HG02840 (cell line): Measurements from ENCODE around the gene HAVCR2.
"Not testable (repeated sequence)": the region's sequence is repeated elsewhere in the genome, so short reads cannot be mapped to it uniquely, and the experiment has no call there.

Experiments
- ATAC-seq: cut with Tn5 transposase; IDR thresholded peaks from one replicate; pipeline ENCODE4 v1.9.1; 2021; ENCODE audit warnings: mild to moderate bottlenecking, moderate library complexity, moderate number of reproducible peaks; ENCODE audit not compliant: unreplicated experiment, low FRiP score

HAVCR2 gene

DNA sequence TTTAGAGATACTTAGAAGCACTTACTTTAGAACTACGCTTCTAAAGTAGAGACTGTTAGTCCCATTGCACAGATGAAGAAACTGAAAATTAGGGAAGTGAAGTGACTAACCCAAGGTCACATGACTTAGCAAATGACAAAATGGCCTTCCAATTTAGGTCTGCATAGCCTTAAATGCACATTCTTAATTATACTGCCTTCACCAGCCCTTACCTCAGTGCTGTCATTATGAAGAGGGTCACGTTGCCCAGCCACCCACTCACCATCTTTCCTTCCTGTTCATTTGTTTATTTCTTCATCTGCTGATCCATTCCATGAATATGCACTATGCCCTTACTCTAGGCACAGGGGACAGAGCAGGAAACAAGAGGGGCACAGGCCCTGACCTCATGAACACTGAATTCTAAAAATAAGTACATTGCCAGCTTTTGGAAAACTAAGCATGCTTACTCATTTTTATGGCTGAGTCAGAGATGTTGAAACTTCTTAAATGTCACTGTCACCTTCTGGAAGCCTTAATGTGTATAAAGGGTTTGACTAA lies 8.6 kb downstream of the HAVCR2 start:
- ATAC-seq, result no peak

DNA sequence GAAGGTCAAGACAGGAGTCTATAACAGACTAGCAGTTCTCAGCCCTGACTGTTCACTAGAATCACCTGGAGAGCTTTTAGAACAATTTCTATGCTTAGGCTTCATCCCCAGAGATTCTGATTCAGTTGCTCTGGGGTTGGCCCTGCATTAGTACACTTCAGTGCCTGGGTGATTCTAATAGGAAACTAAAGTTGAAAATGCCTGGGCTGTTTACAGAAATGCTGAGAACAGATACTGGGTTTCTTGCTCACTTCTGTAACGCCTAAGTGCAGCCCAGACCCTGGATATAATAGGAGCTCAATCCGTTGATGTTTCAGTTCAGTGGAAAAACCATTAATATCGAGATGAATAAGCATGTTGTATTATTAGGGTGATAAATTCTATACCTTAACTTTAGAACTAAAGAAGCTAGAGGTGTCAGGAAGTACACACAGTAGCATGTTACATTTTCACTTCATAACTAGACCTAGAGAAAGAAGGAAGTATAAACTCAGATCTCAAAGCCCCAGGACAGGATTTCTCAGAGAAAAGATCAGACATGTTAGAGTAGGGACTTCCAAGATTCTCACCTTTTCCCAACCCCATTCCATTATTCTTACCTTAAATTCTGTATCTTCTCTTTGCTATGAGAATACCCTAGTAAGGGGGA lies 20.4 kb downstream of the HAVCR2 start:
- ATAC-seq, result no peak

DNA sequence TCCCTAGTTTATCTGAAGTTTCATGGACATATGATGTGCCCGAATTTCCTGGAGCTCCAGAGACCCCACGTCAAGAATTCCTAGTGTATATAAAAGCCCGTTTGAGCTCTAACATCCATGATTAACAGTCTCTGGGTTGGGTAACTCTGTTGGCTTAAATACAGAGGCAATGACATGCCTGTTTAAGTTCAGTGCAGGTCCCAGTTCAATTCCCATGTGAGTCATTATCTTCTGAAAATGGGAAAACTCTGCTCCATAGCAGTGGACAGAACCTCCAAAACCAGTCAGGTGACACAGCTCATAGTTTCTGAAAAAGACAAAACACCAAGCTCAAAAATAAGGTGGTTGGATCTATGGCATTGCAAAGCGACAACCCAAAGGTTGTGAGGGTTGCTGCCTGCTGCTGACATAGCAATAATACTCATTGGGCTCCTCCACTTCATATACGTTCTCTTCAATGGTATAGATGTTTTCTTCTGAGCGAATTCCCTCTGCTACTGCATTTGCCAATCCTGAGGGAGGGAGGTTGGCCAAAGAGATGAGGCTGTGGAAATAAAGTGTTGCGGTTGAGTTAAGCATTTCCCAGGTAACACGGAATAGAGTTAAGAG lies 22.0 kb downstream of the HAVCR2 start:
- no peak for ATAC-seq

DNA sequence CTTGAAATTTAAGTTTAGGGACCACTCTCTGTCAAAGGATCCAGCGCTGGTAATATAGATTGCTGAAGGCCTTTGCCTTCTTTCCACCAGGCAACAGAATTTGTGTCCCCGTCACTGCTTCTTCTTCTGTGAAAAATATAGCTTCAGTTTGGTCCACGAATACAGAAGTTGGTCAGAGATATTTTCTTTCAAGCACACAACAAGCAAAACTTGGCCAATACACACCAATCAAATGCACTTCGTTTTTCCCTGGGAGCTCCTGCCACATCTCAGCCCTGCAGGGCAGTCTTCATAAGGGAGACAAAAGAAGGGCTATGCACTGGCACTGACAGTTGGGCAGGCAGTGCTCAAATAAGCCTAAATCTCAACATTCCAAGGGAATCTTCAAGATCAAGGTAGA lies 22.9 kb downstream of the HAVCR2 start:
- no peak for ATAC-seq

DNA sequence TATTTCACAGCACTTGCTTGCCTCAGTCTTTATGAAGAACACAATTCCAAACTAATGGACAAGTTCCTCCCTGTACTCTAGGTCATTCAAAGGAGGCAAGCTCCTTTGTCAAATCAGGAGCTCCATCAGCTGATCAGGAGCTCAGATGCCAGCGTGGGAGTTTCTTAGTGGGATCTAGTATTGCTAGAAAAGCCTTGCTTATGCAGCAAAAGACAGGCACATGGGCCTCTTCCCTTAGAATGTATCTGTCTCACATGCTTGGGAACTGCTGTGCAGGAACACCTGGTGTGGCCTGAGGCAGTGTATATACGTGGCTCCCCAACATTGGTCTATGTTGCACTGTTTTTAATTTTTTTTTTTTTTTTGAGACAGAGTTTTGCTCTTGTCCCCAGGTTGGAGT lies 28.6 kb downstream of the HAVCR2 start:
- no peak for ATAC-seq

DNA sequence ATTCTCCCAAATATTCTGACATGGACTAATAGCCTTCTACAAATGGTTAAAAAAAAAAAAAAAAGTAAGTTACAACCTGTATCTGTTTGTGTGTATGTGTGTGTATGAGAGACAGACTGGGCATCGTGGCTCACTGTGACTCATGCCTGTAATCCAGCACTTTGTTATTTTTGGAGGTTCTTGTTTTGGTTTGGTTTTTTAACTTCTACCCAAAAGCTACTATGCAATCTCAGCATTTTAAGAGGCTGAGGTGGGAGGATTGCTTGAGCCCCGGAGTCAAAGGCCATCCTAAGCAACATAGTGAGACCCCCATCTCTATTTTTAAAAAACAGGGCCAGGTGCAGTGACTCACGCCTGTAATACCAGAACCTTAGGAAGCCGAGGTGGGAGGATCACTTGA lies 32.3 kb downstream of the HAVCR2 start:
- no peak for ATAC-seq

DNA sequence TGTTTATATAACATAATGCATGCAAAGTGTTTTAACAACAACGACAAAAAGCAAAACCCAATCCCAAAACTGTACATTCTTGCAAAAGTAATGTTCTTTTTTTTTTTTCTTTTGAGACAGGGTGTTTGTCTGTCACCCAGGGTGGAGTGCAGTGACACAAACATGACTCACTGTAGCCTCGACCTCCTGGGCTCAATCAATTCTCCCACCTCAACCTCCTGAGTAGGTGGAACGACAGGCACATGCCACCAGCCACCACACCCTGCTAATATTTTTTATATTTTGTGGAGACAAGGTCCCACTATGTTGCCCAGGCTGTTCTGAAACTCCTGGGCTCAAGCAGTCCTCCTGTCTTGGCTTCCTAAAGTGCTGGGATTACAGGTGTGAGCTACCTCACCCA lies 36.3 kb downstream of the HAVCR2 start:
- ATAC-seq, result no peak

DNA sequence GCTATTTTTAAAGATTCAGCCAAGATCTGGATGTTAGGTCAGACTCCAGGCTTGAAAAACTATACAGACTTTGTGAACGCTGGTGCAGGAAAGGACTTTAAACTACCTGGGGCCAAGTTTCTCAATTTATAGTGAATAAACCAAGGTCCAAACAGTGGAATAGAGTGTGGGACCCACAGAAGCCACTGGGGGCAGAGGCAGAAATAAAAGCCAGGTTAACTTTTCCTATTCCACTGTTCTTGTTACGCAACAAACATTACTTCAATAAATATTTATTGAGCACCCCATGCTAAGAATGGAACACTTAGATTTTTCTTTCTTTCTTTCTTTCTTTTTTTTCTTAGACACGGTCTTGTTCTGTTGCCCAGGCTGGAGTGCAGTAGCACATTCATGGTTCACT lies 38.9 kb downstream of the HAVCR2 start:
- ATAC-seq, result no peak

DNA sequence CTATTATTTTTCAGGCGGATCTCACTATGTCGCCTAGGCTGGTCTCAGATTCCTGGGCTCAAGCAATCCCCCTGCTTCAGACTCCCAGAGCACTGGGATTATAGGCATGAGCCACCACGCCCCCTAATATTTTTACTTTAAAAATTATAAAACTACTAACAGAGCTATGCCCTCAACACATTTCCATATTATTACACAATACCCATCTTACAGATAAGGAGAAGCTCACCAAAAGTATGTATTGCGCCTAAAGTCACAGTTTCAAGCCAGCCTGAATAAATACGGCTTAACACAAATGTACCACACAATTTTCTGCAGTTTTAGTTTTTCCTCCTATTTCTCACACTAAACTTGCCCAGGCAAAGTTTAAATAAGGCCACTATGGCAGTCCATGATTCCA lies 40.1 kb downstream of the HAVCR2 start:
- no peak for ATAC-seq

DNA sequence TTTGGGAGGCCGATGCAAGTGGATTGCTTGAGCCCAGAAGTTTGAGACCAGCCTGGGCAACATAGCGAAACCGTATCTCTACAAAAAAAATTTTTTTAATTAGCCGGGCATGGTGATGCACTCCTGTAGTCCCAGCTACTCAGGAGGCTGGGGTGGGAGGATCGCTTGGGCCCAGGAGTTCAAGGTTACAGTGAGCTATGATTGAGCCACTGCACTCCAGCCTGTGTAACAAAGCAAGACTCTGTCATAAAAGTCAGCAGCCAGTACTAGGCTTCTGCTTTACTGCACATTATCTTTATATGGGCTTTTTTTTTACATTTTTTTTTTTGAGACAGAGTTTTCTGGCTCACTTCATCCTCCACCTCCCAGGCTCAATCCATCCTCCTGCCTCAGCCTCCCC lies 40.5 kb downstream of the HAVCR2 start:
- no peak for ATAC-seq

DNA sequence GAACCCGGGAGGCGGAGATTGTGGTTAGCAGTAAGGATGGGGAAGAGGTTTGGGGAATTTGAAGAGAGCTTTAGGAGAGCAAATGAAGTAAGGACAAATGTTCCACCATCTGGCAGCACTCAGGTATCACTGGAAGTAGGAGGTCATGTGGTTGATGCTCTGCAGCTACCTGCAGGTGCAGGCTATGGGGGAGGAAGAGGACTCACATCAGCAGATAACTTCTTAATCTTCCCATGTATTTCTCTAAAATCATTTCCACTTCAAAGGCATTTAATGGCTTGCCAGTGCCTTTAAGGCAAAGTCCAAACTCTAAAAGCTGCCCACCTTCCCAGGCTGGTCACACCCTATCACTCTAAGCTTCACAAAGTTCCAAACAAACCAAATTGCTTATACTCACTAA lies 41.8 kb downstream of the HAVCR2 start:
- ATAC-seq, result no peak

DNA sequence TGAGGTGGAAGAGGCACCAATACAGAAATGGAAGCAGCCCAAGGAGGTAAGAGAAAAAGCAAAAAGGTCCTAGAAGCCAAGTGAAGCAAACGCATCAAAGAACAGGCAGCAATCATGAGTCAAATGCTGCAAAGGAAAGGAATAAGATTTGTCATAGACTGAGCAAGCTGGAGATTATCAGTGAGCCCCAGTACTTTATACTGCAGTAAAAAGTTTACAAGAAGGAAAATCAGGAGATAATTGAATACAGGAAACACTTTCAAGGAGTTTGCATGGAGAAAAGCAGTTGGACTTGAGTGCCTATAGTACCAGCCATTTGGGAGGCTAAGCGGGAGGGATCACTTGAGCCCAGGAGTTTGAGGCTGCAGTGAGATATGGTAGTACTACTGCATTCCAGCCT lies 42.8 kb downstream of the HAVCR2 start:
- ATAC-seq, result no peak

DNA sequence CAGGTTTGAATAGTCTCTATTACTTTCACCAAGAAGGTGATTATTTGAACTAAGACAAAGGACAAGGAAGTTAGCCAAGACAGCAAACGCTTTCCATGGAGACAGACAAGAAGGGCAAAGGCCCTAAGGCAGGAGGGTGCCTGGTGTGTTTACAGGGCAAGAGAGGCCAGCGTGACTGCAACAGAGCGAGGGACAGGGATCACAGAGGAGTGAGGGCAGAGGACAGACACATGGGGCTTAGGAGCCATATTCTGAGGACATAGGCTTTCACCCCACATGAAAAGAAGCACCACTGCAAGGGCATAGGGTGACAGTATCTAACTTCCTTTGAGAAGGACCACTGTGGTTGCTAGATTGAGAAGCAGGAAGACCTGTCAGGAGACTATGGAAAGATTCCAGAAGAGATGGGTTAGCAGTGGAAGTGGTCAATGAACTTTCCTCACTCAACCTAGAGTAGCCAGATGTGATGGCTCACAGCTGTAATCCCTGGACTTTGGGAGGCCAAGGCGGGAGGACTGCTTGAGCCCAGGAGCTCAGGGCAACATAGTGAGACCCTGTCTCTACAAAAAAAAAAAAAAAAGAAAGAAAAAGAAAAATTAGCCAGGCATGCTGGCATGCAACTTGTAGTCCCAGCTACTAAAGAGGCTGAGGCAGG lies 44.9 kb downstream of the HAVCR2 start:
- ATAC-seq, result no peak

DNA sequence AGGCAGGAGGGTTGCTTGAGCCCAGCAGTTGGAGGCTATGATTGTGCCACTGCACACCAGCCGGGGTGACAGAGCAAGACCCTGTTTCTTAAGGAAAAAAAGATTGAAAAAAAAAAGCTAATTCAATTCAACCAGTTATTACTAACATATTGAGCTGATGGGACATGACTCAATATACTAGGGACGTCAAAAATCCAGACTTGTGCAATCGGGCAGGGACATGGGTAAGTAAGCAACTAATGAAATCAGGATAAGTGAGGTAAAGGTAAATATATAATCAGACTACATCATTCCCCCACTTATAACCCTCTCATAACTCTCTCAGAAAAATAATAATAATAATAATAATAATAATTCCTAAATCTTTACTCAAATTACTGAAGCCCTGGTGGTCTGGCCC lies 49.0 kb downstream of the HAVCR2 start:
- ATAC-seq, result no peak

DNA sequence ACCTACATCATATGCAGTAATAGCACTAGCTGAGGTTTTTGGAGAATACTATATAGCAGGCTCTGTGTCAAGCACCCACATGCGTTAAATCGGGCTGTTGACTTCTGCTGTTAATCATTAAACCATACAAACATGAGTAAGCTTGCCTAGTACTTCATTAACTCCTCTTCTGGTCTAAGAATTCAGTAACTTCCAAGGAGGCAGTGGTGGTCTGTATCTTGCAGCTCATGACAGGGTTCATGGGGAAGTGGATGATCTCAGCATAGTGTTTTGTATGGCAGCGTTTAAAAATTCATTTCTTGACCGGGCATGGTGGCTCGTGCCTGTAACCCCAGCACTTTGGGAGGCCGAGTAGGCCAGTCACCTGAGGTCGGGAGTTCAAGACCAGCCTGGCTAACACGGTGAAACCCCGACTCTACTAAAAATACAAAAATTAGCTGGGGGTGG lies 49.7 kb downstream of the HAVCR2 start, which contains the start of gene HAVCR1:
TSS of gene HAVCR1 (minus strand) at position 24 of the 447 bp plus-strand sequence. CDS start 1,173 bp downstream, outside the sequence.
- ATAC-seq, result no peak

DNA sequence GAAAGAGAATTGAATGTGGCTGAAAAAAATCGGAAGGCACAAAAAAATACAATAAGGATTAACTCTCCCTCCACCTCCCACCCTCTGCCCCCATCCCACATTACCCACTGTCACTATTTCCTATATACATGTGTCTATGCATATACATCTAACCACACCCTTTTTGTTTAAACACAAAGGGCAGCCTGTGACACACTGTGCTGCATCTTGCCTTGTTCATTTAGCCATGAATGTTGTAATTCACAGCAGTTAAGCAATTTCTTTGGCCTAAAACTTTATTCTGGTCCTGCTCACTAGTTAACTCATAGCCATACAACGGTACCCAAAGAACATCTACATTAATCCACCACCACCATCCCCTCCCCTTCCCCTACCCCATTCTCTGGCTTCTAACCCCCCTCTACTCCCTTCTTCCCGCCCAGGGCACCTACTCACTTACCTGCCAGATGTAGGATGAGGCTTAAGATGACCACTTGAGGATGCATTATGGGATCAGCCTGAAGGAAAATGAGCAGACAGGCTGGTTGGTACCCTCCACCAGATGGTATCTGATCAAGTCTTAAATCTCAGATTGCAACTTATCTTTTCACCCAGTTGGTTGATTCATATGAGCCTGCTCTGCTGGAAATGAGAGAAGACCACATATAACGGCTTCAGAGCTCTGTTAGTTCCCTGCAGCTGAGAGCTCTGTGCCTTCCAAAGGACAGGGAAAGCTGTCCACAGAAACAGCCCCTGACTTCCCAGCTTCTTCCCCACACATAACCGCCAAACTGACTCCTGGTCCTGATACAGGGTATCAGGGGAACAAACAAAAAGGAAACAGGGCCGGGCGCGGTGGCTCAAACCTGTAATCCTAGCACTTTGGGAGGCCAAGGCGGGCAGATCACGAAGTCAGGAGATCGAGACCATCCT lies 51.1 kb downstream of the HAVCR2 start:
- no peak for ATAC-seq

DNA sequence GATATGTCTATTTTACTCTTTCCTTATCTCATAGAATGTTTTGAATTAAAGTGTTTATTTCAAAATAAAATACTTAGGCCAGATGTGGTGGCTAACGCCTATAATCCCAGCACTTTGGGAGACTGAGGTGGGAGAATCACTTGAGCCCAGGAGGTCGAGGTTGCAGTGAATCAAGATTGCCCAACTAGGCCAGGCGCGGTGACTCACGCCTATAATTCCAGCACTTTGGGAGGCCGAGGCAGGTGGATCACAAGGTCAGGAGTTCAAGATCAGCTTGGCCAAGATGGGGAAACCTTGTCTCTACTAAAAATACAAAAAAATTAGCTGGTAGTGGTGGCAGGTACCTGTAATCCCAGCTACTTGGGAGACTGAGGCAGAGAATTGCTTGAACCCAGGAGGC lies 52.0 kb downstream of the HAVCR2 start:
- ATAC-seq, result not testable (repeated sequence)

DNA sequence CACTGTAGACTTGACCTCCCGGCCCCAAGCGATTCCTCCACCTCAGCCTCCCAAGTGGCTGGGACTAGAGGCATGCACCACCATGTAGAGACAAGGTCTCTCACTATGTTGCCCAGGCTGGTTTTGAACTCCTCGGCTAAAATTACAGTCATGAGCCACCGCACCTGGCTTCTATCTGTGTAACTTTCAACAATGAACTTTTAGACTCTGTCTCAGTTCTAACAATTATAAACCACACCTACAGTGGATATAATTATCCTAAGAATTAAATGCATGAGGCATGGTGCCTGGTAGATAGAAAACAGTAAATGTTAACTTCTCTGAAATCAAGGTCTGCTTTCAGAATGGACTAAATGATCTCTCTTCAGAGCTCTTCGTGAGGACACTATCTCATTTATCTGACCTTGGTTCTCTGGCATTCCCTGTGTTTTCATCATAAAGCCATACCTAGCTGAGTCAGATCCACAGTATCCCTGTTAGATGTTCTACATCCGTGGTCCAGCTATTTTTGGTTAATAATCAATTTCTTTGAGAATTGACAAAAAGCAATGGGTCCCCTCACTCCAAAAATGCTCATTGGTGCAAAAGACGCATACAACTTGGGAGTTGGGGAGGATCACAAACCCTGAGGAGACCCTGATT lies 57.1 kb downstream of the HAVCR2 start:
- ATAC-seq, result no peak

DNA sequence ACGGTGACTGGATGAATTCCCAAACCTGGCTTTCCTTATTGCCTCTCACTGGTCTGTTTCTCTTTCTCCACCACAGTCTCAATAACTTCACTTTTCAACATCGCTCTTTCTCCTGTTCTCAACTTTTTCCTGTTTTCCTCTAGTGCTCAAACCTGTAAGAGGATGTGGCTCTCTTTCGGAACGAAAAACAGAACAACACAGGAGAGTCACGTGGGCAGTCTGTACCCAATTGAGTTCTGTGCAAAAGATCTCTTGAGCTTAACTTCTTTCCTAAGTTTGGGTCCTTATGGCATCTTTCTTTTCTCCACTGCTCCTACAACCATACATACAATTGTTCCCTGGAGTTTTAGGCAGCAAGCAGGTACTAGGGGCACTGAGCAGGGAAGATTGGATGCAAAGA lies 58.8 kb downstream of the HAVCR2 start:
- ATAC-seq, result no peak

DNA sequence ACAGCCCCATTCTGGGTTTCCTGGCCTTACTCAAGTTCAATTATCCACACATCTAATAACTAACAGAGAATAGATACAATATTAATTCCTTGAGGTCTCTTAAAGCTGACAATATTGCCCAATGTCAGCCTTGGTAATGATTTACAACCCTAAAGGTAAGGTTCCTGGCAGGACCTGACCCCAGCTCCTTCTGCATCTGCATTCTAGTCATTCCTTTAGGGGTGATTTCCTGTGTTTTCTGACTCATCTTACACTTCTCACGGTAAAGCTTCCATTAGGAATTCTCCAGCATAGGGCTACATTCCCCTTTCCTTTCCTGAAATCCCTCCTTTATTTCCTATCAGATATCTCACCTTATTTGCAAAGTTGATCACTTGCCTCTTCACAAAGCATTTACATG lies 59.2 kb downstream of the HAVCR2 start:
- ATAC-seq, result no peak
